Mammary epithelial cell (primary cell): ENCODE results near the gene L3MBTL4.

ENCODE experiments used
- CTCF ChIP-seq, 2 donors: IDR thresholded peaks in 1 of 2; conservative IDR thresholded peaks in 1 of 2; 2 replicates each; pipeline ENCODE4 v1.5.1; 2011 to 2012; ENCODE audit warnings: inconsistent platforms in 2 of 2, low read length in 2 of 2, mild to moderate bottlenecking in 2 of 2, control low read depth in 1 of 2, low read depth in 1 of 2; ENCODE audit not compliant: insufficient read depth in 1 of 2; ENCODE audit errors: extremely low read depth in 1 of 2
- EZH2 ChIP-seq: IDR thresholded peaks from 2 replicates; pipeline ENCODE4 v1.6.1; 2012; ENCODE audit warnings: low read length, inconsistent platforms, borderline replicate concordance

GRCh38 chr18:6044319-6044718, 370.4 kb downstream of the L3MBTL4 start:
- no peak for TF ChIP-seq CTCF (conservative IDR thresholded peaks at IDR 0.05 in 1 of 2, IDR thresholded peaks at IDR 0.05 in 1 of 2; ENCODE audit: extremely low read depth in 1 of 2, insufficient read depth in 1 of 2, low read depth in 1 of 2, low read length in 2 of 2)
- no peak for TF ChIP-seq EZH2
